ENCODE measurements around the gene ZNF837. TPM values are rescaled to one million over a fixed set of nuclear protein-coding genes. Genes with fewer than 3 reads are reported as not detected.

Gene ZNF837
- total and polyA plus RNA-seq, 2 of the 13 experiments (the other 11 are each of a cell fraction or from before 2014, with no cell fraction given), result 0.29 to 1.3 TPM

DNA sequence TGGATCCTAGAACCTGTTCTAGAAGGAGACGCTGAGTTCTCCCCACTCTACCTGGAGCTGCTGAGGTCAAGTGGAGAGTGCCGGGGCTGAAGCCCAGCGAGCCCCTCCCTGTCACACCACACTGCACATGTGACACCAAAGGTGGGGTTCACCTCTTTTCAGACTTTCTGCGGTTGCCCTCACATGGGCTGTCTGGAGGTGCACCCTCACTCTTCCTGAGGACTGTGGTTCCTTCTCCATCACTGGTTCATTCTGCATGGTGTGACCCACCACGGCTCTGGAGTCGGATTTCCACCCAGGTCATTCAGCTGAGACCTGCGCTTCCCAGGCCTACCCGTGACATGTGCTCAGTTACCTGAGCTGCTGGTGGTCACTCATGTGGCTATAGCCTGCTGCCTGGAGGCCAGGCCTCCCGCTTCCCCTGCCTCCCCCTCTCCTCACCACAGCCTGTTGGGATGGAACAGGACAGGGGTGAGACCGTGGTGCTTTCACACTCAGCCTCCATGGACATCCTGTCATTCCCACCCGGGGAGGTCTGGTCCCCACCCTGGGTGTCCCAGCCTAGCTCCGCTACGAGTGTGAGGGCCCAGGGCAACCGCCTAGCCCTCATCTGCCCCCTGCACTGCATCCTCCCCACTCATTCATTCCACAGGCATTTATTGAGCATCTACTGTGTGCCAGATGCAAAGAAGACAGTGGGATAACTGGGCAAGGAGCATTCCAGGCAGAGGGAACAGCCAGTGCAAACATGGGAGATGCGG, 26.9 kb downstream of the ZNF837 start:
- FAIRE-seq (no peak), DNase-seq (ENCODE audit: low spot score) (no peak), ATAC-seq (peak; percentile 49)
- WGBS (ENCODE audit: low lambda C conversion rate), result 42% methylated on average over 15 of the region's 15 CpGs
- BruUV-seq (replicated peaks), result no TSS peak
- H3K4me2 ChIP-seq (ENCODE audit: low read depth, low read length), result peak overlapping the region; percentile 93
- H3K4me1 ChIP-seq (ENCODE audit: insufficient read depth, low read length), result peaks cover 44% of the 10 kb centered on the region
- no peaks in the 10 kb centered on the region for H3K9me3 ChIP-seq (ENCODE audit: low read length)
- H2AFZ ChIP-seq (ENCODE audit: low read length), result no peak overlapping the region
- ChIA-PET CTCF (ENCODE audit: low intra/inter-chr PET ratio, low total read pairs) (no interaction called here), POLR2A (interaction anchor here (0.6 to 1.5 kb wide), 3 partner anchors 9 to 27 kb away, joined by 3 to 21 read pairs (median 4); partner anchors contain the start of genes ZNF497 and ZSCAN22)
- intact Hi-C loops (cut with micrococcal nuclease; ENCODE audit: unreplicated experiment) (no loop called here), in situ Hi-C loops (cut with HindIII; ENCODE audit: extremely low pct_ligation_motif_present, low pct_unique_long_range_greater_than_20kb) (no loop called here)
- no peaks in the 10 kb centered on the region for H3K36me3 ChIP-seq (replicated peaks in 1 of 2; ENCODE audit: control insufficient read depth in 1 of 2, insufficient read depth in 2 of 2, low read length in 2 of 2)
- H3K79me2 ChIP-seq (ENCODE audit: insufficient read depth, low read length), result no peaks in the 10 kb centered on the region
- H3K27me3 ChIP-seq (ENCODE audit: control insufficient read depth in 1 of 2, insufficient read depth in 2 of 2, low read length in 2 of 2), result no peaks in the 10 kb centered on the region
- no peaks in the 10 kb centered on the region for H4K20me1 ChIP-seq (ENCODE audit: insufficient read depth, low read length)
- H3K9ac ChIP-seq (ENCODE audit: insufficient read depth, low read depth, low read length), result peak overlapping the region; percentile 62; the same call in 1 of the 2 replicates
- H3K27ac ChIP-seq (ENCODE audit: extremely low read length, insufficient read depth, low read length), result no peak overlapping the region
- peak overlapping the region in 1 of 3 experiments; percentile 71; a peak in 1 of 6 replicates for H3K4me3 ChIP-seq (replicated peaks in 1 of 3; ENCODE audit: insufficient read depth in 1 of 3, low read depth in 2 of 3, low read length in 3 of 3)
- TF ChIP-seq MAZ (IDR thresholded peaks at IDR 0.05; ENCODE audit: borderline replicate concordance, low read depth, low read length) (0 out of 2 replicates have a peak, but pooled peaks have one; percentile 5), MAZ (CRISPR knock-in tag; IDR thresholded peaks at IDR 0.05; ENCODE audit: low read depth) (no peak), ZNF878 (CRISPR knock-in tag; IDR thresholded peaks at IDR 0.05) (no peak), MLX (CRISPR knock-in tag; IDR thresholded peaks at IDR 0.05) (no peak), ZNF577 (CRISPR knock-in tag; IDR thresholded peaks at IDR 0.05; ENCODE audit: borderline replicate concordance, low read depth) (no peak), ZBTB1 (CRISPR knock-in tag; IDR thresholded peaks at IDR 0.05; ENCODE audit: borderline replicate concordance) (no peak), CREB3 (CRISPR knock-in tag; IDR thresholded peaks at IDR 0.05) (no peak), ZNF7 (CRISPR knock-in tag; IDR thresholded peaks at IDR 0.05) (no peak), NR2F2 (IDR thresholded peaks at IDR 0.05; ENCODE audit: borderline replicate concordance, low read depth) (no peak), SMARCC2 (IDR thresholded peaks at IDR 0.05) (no peak), ZNF225 (CRISPR knock-in tag; IDR thresholded peaks at IDR 0.05) (no peak), ZNF775 (CRISPR knock-in tag; IDR thresholded peaks at IDR 0.05; ENCODE audit: borderline replicate concordance) (no peak), PHF5A (CRISPR knock-in tag; IDR thresholded peaks at IDR 0.05; ENCODE audit: low read depth, unreplicated experiment) (no peak), ZNF274 (CRISPR knock-in tag; IDR thresholded peaks at IDR 0.05) (0 out of 2 replicates have a peak, but pooled peaks have one; percentile 13), SNAI1 (CRISPR knock-in tag; IDR thresholded peaks at IDR 0.05; ENCODE audit: borderline replicate concordance) (0 out of 2 replicates have a peak, but pooled peaks have one; percentile 50), PHF20 (CRISPR knock-in tag; IDR thresholded peaks at IDR 0.05) (peak; percentile 52), ZNF556 (CRISPR knock-in tag; IDR thresholded peaks at IDR 0.05; ENCODE audit: borderline replicate concordance) (no peak)
- TF ChIP-seq, protein P1, sequence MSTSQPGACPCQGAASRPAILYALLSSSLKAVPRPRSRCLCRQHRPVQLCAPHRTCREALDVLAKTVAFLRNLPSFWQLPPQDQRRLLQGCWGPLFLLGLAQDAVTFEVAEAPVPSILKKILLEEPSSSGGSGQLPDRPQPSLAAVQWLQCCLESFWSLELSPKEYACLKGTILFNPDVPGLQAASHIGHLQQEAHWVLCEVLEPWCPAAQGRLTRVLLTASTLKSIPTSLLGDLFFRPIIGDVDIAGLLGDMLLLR (CRISPR knock-in tag; IDR thresholded peaks at IDR 0.05), result 0 out of 2 replicates have a peak, but pooled peaks have one; percentile 18
- TF ChIP-seq, protein P2, sequence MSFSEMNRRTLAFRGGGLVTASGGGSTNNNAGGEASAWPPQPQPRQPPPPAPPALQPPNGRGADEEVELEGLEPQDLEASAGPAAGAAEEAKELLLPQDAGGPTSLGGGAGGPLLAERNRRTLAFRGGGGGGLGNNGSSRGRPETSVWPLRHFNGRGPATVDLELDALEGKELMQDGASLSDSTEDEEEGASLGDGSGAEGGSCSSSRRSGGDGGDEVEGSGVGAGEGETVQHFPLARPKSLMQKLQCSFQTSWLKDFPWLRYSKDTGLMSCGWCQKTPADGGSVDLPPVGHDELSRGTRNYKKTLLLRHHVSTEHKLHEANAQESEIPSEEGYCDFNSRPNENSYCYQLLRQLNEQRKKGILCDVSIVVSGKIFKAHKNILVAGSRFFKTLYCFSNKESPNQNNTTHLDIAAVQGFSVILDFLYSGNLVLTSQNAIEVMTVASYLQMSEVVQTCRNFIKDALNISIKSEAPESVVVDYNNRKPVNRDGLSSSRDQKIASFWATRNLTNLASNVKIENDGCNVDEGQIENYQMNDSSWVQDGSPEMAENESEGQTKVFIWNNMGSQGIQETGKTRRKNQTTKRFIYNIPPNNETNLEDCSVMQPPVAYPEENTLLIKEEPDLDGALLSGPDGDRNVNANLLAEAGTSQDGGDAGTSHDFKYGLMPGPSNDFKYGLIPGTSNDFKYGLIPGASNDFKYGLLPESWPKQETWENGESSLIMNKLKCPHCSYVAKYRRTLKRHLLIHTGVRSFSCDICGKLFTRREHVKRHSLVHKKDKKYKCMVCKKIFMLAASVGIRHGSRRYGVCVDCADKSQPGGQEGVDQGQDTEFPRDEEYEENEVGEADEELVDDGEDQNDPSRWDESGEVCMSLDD (CRISPR knock-in tag; IDR thresholded peaks at IDR 0.05; ENCODE audit: borderline replicate concordance), result 0 out of 2 replicates have a peak, but pooled peaks have one; percentile 29
